ENCODE measurements around the gene HNF1A.

GRCh38 chr12:120993496-120993895 lies 15.2 kb downstream of the HNF1A start:
- no peak for TF ChIP-seq CTCF (conservative IDR thresholded peaks at IDR 0.05; ENCODE audit: low read length)
- TF ChIP-seq EZH2phosphoT487 (IDR thresholded peaks at IDR 0.05; ENCODE audit: borderline replicate concordance) = no peak
